ENCODE results near the gene CLIC1.

CLIC1 gene

DNA sequence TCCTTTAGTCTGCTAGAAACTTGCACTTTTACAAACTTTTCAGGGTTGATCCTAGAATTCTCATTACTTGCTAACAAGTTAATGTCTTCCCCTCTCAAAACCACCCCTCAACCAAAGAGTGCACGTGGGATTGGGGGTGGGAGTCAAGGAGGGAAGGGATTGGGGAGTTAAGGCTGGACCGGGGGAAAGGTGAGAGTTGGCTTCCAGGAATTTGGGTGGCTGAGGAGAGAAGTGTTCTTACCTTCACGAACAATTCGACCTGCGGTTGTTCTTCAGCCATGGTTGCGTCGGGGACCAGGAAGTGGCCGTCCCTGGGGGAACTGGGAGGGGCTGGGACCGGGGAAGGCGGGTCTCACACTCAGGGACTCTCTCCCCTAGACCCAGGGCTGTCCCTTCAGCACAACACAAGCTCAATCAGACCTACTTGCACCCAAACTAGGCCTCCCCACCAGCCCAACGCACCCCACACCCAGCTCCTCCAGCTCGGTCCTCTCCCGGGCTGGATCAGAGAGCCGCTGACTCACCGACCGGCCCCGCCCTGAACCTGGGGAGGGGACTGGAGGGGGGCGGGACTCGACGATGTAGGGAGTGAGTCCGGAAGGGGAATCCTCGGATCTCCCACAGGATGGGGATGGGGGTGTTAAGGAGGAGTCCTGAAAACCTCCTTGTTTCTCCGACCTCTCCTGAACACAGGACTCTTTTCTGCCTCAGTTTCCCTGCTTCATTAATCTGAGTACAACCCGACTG, at the start of gene CLIC1:
Gene CLIC1 (minus strand): TSS at position 510 of the 747 bp plus-strand sequence. CDS start 230 bp downstream, at position 280.
- peak; percentile 92 for DNase-seq

- DNase-seq, result no peak
Measured at GRCh38 chr6:31785475-31785874, 49.1 kb upstream of the CLIC1 start.

DNA sequence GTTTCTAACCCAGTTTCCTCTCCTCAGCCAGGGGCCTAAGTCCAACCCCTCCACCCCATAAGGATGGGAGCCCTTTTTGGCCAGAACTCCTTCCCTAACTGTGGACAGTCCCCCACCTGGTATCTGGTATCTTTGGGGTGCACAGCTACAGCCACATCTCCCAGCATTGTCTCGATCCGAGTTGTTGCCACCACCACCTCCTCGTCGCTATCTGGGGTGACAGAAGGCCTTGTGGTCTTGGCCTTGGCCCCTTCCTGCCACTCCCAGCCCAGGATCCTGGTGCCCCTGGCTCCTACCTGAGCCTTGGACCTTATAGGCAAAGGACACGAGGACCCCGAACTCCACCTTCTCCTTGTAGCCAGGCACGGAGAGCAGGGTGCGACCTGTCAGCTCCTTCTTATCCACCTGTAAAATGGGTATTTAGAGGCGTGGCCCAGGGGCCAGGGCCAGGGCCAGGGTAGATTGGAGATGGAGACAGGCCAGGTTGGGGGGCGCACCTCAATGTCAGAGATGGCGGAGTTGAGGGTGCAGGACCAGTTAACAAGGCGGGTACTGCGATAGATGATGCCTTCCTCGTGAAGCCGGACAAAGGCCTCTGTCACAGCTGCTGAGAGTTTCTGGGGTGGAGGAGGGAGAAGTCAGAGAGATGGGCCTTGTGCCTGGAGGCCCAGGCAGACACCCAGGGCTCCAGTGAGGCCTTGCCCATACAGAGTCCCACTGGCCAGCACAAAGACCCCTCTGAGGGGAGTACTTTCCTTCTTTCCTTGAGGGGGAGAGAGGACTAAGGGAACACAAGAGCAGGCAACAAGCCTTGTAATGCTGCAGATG, 48.0 kb upstream of the CLIC1 start:
- DNase-seq, result no peak

- DNase-seq, result no peak
Measured at GRCh38 chr6:31782126-31782855, 46.0 kb upstream of the CLIC1 start.

- no peak for DNase-seq
Measured at GRCh38 chr6:31781244-31782125, 45.2 kb upstream of the CLIC1 start.

- DNase-seq, result no peak
Measured at GRCh38 chr6:31780507-31781243, 44.3 kb upstream of the CLIC1 start.

GRCh38 chr6:31779908-31780307, 43.6 kb upstream of the CLIC1 start:
- DNase-seq, result no peak

DNA sequence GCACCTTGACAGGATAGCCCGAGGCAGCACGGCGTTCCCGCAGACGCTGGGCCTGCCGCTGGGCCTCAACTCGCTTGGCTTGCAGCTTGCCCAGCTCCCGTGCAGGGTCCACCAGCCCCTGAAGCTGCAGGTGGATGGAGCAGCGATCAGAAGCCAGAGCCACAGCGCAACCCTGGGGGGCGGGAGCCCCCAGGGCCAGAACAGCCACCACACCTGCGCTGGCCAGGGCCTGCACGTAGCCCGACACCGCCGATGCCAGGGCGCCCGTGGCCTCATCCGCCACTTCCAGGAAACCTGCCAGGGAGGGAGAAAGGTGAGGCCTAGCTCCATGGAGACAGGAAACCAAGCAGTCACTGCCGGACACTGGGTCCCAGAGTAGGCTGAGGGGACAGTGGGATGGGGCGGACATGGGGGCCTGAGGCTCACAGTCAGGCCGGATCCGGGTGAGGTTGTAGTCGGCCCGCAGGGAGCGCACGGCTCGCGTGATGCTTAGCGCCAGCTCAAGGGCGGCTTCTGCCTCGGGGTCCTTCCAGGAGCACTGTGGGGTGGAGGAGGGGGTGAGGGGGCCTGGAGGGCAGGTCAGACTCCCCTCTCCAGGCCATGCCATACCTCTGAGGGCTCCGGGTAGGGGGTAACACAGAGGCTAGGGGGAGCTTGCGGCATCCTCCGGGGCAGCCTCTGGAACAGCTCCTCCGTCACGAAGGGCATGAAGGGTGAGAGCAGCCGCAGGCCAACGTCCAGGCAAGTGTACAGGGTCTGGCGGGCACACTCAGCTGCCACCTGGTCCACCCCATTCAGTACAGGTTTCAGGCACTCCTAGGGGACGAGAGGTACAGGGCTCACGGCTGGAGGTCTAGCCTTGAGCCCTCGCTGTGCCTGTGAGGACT, 42.9 kb upstream of the CLIC1 start:
- no peak for DNase-seq

- DNase-seq, result no peak
Measured at GRCh38 chr6:31778193-31778592, 41.9 kb upstream of the CLIC1 start.

GRCh38 chr6:31777667-31778050, 41.3 kb upstream of the CLIC1 start:
- DNase-seq, result no peak

DNA sequence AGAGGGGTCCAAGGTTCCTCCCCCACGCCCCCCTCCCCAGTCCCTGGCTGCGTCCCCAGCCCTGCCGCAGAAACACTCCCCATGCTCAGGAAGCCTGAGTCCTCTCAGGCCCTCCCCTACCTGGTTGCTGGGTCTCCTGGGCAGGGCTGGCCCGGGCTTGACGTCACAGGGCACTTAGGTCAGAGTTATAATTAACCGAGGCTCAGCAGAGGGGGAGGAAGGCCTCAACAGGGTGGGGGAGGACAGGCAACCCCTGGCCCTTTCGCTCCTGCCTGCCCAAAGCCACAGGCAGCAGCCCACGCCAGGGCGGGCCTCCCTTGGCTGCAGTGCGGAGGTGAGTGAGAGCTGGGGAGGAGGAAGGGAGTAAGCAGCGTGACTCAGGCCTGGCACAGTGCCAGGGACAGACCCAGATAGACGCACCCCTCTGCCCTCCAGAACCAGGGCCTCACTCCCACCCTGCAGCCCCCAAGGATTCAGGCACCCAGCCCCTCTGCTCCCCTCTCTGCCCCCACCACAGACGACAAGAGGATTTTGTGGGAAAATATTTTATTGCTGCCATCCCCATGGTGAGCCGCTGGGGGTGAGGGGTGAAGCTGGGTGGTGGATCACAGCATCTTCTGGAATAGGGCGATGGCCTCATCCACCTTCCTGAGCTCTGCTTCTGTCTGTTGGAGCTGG, 40.8 kb upstream of the CLIC1 start, which contains the start of gene VWA7:
Gene VWA7 (minus strand): TSS at position 340 of the 678 bp plus-strand sequence. CDS start 549 bp downstream, outside the sequence.
- DNase-seq, result peak; percentile 57

- DNase-seq, result no peak
Measured at GRCh38 chr6:31776485-31776988, 40.2 kb upstream of the CLIC1 start.

- DNase-seq, result no peak
Measured at GRCh38 chr6:31775633-31776484, 39.5 kb upstream of the CLIC1 start.

GRCh38 chr6:31775184-31775583, 38.9 kb upstream of the CLIC1 start:
- DNase-seq, result no peak

DNA sequence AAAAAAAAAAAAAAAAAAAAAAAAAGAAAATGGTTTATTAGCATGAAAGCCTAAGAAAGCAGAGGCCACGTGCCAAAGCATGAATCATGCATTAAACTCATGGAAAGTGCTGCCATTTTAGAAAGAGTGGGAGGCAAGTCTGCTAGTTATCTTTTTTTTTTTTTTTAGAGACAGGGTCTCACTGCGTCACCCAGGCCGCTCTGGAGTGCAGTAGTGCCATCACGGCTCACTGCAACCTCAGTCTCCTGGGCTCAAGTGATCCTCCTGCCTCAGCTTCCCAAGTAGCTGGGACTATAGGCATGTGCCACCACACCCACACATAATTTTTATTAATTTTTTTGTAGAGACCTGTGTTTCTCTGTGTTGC, 35.6 kb upstream of the CLIC1 start:
- DNase-seq, result no peak

GRCh38 chr6:31770860-31771259, 34.5 kb upstream of the CLIC1 start:
- DNase-seq, result no peak

DNA sequence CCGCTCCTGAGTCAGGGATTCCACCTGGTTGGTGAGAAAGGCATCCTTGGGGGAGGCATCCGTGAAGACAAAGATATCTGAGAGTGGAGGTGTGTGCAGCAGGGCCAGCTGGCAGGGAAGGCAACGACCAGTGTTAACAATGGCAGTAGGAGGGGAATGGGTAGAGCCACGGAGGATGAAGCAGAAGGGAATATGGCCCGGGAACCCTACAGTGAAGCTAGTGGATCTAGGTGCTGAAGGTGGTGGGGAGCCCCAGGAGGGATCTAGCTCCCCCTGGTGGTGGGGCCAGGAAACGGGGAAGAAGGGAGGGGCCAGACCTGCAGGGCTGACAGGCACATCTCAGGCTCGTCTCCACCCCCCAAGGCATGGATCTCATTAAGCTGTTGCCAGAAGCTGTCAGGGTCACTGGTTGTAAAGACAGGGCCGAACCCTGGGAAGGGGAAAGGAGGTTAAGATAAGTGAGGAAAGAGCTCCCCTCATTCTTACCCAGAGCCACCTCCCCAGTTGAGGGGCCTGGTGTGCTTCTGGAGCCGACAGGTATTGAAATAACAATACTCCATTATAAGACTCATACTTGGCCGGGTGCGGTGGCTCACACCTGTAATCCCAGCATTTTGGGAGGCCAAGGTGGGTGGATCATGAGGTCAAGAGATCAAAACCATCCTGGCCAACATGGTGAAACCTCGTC, 33.5 kb upstream of the CLIC1 start:
- no peak for DNase-seq
